GM12892 (cell line): ENCODE results near the gene GPR87. TPM values are rescaled to one million over a fixed set of nuclear protein-coding genes. Genes with fewer than 3 reads are reported as not detected.
A peak's percentile ranks its signal among the peaks of the same experiment; 100 is the strongest.

Experiments
- DNase-seq: peaks from one replicate; pipeline ENCODE4 v3.0.0; 2011; ENCODE audit not compliant: insufficient read length
- FAIRE-seq: peaks from 2 replicates; lab custom pipeline; 2011; peaks lifted over from hg19 to GRCh38; lab: Jason Lieb, UNC
- POLR2A ChIP-seq: IDR thresholded peaks from 2 replicates; pipeline ENCODE4 v1.6.1; 2011; ENCODE audit warnings: low read depth, low read length, control low read depth
- POLR2AphosphoS5 ChIP-seq: IDR thresholded peaks from 2 replicates; pipeline ENCODE4 v1.6.1; 2011; ENCODE audit warnings: low read depth, low read length, control low read depth
- TAF1 ChIP-seq: IDR thresholded peaks from 2 replicates; pipeline ENCODE4 v1.6.1; 2011; ENCODE audit warnings: low read depth, mild to moderate bottlenecking, control low read depth, low read length, borderline replicate concordance
- polyA plus RNA-seq: library from polyadenylated mRNA; unstranded; fragments of >200 nt; gene quantifications from one replicate; pipeline ENCODE4 v1.2.1, GENCODE V29; 2012; ENCODE audit warnings: missing spikeins, inconsistent platforms; ENCODE audit not compliant: missing spikeins

Gene GPR87
- not detected for polyA plus RNA-seq

- FAIRE-seq (peak; percentile 40), DNase-seq (no peak)
- TF ChIP-seq TAF1 (no peak), POLR2AphosphoS5 (no peak), POLR2A (no peak)
Measured at GRCh38 chr3:151316267-151316991, at the start of gene GPR87. Gene GPR87, minus strand, starts transcription at chr3:151316820. Its CDS starts 16,720 bp downstream, at chr3:151300100.

GRCh38 chr3:151362751-151363174 lies 46.1 kb upstream of the GPR87 start:
- FAIRE-seq (no peak), DNase-seq (no peak)
- TF ChIP-seq POLR2AphosphoS5, result no peak
- no peak for TF ChIP-seq POLR2A
- TF ChIP-seq TAF1, result no peak

- TF ChIP-seq POLR2AphosphoS5, result no peak
- no peak for TF ChIP-seq TAF1
- TF ChIP-seq POLR2A, result no peak
- no peak for DNase-seq
- no peak for FAIRE-seq
Measured at GRCh38 chr3:151357463-151357850, 40.8 kb upstream of the GPR87 start.

GRCh38 chr3:151356794-151357462 lies 40.3 kb upstream of the GPR87 start:
- DNase-seq, result no peak
- TF ChIP-seq TAF1, result no peak
- no peak for TF ChIP-seq POLR2AphosphoS5
- no peak for TF ChIP-seq POLR2A
- peak; percentile 17 for FAIRE-seq

GRCh38 chr3:151351648-151352047 lies 35.0 kb upstream of the GPR87 start:
- DNase-seq (no peak), FAIRE-seq (no peak)
- TF ChIP-seq POLR2A (no peak), POLR2AphosphoS5 (no peak), TAF1 (no peak)

- FAIRE-seq, result no peak
- no peak for DNase-seq
- TF ChIP-seq TAF1, result no peak
- TF ChIP-seq POLR2AphosphoS5, result no peak
- TF ChIP-seq POLR2A, result no peak
Measured at GRCh38 chr3:151351219-151351618, 34.6 kb upstream of the GPR87 start.

GRCh38 chr3:151350656-151351055 lies 34.0 kb upstream of the GPR87 start:
- no peak for FAIRE-seq

GRCh38 chr3:151347432-151347831 lies 30.8 kb upstream of the GPR87 start:
- FAIRE-seq, result no peak
- DNase-seq, result no peak
- TF ChIP-seq POLR2A (no peak), TAF1 (no peak), POLR2AphosphoS5 (no peak)

More at GRCh38 chr3:151350656-151351055, 34.0 kb upstream of the GPR87 start:
- TF ChIP-seq POLR2AphosphoS5 (no peak), POLR2A (no peak), TAF1 (no peak)
- DNase-seq, result no peak

GRCh38 chr3:151346292-151346691 lies 29.7 kb upstream of the GPR87 start:
- FAIRE-seq (no peak), DNase-seq (no peak)
- no peak for TF ChIP-seq TAF1
- TF ChIP-seq POLR2A, result no peak
- TF ChIP-seq POLR2AphosphoS5, result no peak

- TF ChIP-seq POLR2A, result no peak
- no peak for TF ChIP-seq TAF1
- TF ChIP-seq POLR2AphosphoS5, result no peak
- FAIRE-seq, result peak; percentile 30
- DNase-seq, result no peak
Measured at GRCh38 chr3:151345859-151346258, 29.2 kb upstream of the GPR87 start.

GRCh38 chr3:151331696-151332095 lies 15.1 kb upstream of the GPR87 start:
- no peak for FAIRE-seq
- DNase-seq, result no peak
- no peak for TF ChIP-seq POLR2AphosphoS5
- no peak for TF ChIP-seq TAF1
- no peak for TF ChIP-seq POLR2A

GRCh38 chr3:151330899-151331298 lies 14.3 kb upstream of the GPR87 start:
- no peak for FAIRE-seq
- no peak for DNase-seq

More at GRCh38 chr3:151330899-151331298, 14.3 kb upstream of the GPR87 start:
- TF ChIP-seq POLR2AphosphoS5 (no peak), TAF1 (no peak), POLR2A (no peak)
